A375 (cell line): Measurements from ENCODE around the gene CNTNAP3. TPM values are rescaled to one million over a fixed set of nuclear protein-coding genes. Genes with fewer than 3 reads are reported as not detected.

Experiments
- small RNA-seq: library from RNA; depleted of rRNA; stranded (forward); fragments of <200 nt; gene quantifications from one replicate; pipeline ENCODE3, GENCODE V24; 2014
- total RNA-seq: library from RNA; depleted of rRNA; stranded (reverse); fragments of >200 nt; shearing (Covaris generic); gene quantifications from 2 replicates; pipeline ENCODE4 v1.2.3, GENCODE V29; 2014; rRNA removed

CNTNAP3 gene
- total RNA-seq, result 37.7 and 48.8 TPM in 2 replicates

DNA sequence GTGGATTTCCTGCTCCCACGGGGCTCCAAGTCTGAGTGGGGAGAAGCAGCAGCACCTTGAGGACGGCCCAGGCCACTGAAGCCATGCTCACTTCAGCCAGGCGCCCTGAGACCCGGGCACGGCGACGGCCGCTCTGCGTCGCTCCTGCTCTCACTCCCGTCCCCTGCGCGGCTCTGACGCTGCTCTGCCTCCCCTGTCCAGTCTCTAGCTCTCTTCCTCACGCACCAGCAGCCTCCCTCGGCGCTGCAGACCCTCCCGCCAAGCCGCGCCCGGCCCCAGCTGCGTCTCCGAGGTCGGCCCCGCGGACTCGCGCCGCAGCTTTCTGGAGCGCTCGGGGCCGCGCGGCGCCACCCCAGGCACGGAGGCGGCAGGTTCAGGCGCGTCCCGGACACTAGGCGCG, at the start of gene CNTNAP3:
Gene CNTNAP3, minus strand, starts transcription at position 188 of the 400 bp plus-strand sequence. Its CDS starts 103 bp downstream, at position 85.

Small RNA genes lying within 50 kb of the gene (small RNA-seq; reads per million reads assigned to genes)
- not detected for gene RN7SL640P

Other genes starting within 250 kb of the CNTNAP3 start
- gene SPATA31A1, start 67.5 kb upstream of the CNTNAP3 start, total RNA-seq, result 0.08 TPM in 1 of 2 replicates, not detected in the other